ENCODE measurements around the gene PCDHA2.
"Not testable (repeated sequence)": the region's sequence is repeated elsewhere in the genome, so short reads cannot be mapped to it uniquely, and the experiment has no call there.

Gene PCDHA2

DNA sequence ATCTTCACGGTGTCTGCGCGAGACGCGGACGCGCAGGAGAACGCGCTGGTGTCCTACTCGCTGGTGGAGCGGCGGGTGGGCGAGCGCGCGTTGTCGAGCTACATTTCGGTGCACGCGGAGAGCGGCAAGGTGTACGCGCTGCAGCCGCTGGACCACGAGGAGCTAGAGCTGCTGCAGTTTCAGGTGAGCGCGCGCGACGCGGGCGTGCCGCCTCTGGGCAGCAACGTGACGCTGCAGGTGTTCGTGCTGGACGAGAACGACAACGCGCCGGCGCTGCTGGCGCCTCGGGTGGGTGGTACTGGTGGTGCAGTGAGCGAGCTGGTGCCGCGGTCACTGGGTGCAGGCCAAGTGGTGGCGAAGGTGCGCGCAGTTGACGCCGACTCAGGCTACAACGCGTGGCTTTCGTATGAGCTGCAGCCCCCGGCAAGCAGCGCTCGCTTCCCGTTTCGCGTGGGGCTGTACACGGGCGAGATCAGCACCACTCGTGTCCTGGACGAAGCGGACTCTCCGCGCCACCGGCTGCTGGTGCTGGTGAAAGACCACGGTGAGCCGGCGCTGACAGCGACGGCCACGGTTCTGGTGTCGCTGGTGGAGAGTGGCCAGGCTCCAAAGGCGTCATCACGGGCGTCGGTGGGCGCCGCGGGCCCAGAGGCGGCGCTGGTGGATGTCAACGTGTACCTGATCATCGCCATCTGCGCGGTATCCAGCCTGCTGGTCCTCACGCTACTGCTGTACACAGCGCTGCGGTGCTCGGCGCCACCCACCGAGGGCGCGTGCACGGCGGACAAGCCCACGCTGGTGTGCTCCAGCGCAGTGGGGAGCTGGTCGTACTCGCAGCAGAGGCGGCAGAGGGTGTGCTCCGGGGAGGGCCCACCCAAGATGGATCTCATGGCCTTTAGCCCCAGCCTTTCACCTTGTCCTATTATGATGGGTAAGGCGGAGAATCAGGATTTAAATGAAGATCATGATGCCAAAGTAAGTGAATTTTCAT lies 35.2 kb downstream of the PCDHA2 start:
- H3K27ac Mint-ChIP-seq, result not testable (repeated sequence)

DNA sequence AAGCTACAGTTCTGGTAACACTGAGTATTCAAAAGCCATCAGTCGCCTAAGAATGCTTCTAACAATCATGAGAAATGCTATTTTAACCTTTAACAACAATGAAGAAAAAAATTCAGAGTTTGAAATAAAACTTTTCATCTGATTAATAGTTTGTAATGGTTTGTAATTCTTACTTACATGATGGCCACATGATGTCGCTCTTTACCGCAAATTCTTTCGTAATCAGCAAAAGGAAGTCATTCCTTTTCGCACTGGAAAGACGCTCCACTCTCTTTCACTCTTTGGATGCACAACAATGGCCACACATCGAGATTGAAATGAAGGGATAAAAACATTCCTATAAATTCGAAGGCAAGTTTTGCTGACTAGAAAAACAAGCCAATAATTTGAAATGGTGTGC lies 39.3 kb downstream of the PCDHA2 start, which contains the start of gene PCDHA7:
PCDHA7 (plus strand) TSS at position 277 of the 400 bp plus-strand sequence; CDS start at position 392, 115 bp downstream.
- DNase-seq (ENCODE audit: low spot score in 2 of 2) (no peak), ATAC-seq (ENCODE audit: low read depth) (no peak)
- H3K4me1 Mint-ChIP-seq, result no peaks in the 10 kb centered on the region
- H3K36me3 Mint-ChIP-seq, result peaks cover 2% of the 10 kb centered on the region
- peaks cover 8% of the 10 kb centered on the region for H3K27me3 Mint-ChIP-seq
- H3K4me3 Mint-ChIP-seq, result no peak within 1 kb of the TSS
- peaks cover 6% of the 10 kb centered on the region for H3K9me3 Mint-ChIP-seq
- no peak within 1 kb of the TSS for H3K27ac Mint-ChIP-seq

More for the DNA sequence above, 35.2 kb downstream of the PCDHA2 start:
- H3K36me3 Mint-ChIP-seq; H3K4me1 Mint-ChIP-seq; ATAC-seq (ENCODE audit: low read depth); DNase-seq (ENCODE audit: low spot score in 2 of 2); H3K9me3 Mint-ChIP-seq; H3K4me3 Mint-ChIP-seq: not testable (repeated sequence)
- H3K27me3 Mint-ChIP-seq, result peaks cover 10% of the 10 kb centered on the region

DNA sequence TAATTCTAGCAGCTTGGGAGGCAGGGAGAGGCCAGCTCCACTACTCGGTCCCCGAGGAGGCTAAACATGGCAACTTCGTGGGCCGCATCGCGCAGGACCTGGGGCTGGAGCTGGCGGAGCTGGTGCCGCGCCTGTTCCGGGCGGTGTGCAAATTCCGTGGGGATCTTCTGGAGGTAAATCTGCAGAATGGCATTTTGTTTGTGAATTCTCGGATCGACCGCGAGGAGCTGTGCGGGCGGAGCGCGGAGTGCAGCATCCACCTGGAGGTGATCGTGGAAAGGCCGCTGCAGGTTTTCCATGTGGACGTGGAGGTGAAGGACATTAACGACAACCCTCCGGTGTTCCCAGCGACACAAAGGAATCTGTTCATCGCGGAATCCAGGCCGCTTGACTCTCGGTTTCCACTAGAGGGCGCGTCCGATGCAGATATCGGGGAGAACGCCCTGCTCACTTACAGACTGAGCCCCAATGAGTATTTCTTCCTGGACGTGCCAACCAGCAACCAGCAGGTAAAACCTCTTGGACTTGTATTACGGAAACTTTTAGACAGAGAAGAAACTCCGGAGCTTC lies 39.9 kb downstream of the PCDHA2 start:
- ATAC-seq (ENCODE audit: low read depth); DNase-seq (ENCODE audit: low spot score in 2 of 2); H3K36me3 Mint-ChIP-seq; H3K27me3 Mint-ChIP-seq; H3K4me3 Mint-ChIP-seq; H3K4me1 Mint-ChIP-seq; H3K9me3 Mint-ChIP-seq; H3K27ac Mint-ChIP-seq: not testable (repeated sequence)

DNA sequence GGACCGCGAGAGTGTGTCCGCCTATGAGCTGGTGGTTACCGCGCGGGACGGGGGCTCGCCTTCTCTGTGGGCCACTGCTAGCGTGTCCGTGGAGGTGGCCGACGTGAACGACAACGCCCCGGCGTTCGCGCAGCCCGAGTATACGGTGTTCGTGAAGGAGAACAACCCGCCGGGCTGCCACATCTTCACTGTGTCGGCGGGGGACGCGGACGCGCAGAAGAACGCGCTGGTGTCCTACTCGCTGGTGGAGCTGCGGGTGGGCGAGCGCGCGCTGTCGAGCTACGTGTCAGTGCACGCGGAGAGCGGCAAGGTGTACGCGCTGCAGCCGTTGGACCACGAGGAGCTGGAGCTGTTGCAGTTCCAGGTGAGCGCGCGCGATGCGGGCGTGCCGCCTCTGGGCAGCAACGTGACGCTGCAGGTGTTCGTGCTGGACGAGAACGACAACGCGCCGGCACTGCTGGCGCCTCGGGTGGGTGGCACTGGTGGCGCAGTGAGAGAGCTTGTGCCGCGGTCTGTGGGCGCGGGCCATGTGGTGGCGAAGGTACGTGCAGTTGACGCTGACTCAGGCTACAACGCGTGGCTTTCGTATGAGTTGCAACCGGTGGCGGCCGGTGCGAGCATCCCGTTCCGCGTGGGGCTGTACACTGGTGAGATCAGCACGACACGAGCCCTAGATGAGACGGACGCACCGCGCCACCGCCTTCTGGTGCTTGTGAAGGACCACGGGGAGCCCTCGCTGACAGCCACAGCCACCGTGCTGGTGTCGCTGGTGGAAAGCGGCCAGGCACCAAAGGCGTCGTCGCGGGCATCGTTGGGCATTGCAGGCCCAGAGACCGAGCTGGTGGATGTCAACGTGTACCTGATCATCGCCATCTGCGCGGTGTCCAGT lies 41.2 kb downstream of the PCDHA2 start:
- H3K27me3 Mint-ChIP-seq, result peaks cover 8% of the 10 kb centered on the region
- no peak overlapping the region for H3K4me3 Mint-ChIP-seq
- H3K27ac Mint-ChIP-seq, result no peak overlapping the region
- ATAC-seq (ENCODE audit: low read depth), result no peak
- no peak for DNase-seq (ENCODE audit: low spot score in 2 of 2)
- H3K9me3 Mint-ChIP-seq, result peaks cover 9% of the 10 kb centered on the region
- H3K36me3 Mint-ChIP-seq, result peaks cover 2% of the 10 kb centered on the region
- H3K4me1 Mint-ChIP-seq, result no peaks in the 10 kb centered on the region

DNA sequence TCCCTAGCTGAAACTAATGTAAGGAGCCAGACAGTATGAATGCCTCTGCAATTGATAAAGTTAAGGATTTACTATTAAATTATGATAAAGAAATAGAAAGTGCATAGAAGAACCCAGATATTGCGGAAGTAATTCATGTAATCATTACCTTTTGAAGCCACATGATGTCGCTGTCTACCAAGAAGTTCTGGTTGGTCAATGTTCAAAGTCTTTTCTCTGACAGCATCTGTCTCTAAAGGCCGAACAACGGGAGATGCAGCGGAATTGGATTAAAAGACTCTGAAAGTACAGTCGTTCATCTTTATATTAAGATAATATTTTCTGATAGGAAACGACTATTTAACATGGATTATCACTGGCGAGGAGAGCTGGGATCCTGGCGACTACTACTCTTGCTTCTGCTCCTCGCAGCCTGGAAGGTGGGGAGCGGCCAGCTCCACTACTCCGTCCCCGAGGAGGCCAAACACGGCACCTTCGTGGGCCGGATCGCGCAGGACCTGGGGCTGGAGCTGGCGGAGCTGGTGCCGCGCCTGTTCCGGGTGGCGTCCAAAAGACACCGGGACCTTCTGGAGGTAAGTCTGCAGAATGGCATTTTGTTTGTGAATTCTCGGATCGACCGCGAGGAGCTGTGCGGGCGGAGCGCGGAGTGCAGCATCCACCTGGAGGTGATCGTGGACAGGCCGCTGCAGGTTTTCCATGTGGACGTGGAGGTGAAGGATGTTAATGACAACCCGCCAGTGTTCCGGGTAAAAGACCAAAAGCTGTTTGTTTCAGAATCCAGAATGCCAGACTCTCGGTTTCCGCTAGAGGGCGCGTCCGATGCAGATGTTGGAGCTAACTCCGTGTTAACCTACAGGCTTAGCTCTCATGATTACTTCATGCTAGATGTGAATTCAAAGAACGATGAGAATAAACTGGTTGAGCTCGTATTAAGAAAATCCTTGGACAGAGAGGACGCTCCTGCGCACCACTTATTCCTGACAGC lies 46.6 kb downstream of the PCDHA2 start, which contains the start of gene PCDHA8:
PCDHA8 (plus strand) TSS at position 210 of the 985 bp plus-strand sequence; CDS start at position 345, 135 bp downstream.
- no peak for DNase-seq (ENCODE audit: low spot score in 2 of 2)
- H3K9me3 Mint-ChIP-seq, result peaks cover 5% of the 10 kb centered on the region

DNA sequence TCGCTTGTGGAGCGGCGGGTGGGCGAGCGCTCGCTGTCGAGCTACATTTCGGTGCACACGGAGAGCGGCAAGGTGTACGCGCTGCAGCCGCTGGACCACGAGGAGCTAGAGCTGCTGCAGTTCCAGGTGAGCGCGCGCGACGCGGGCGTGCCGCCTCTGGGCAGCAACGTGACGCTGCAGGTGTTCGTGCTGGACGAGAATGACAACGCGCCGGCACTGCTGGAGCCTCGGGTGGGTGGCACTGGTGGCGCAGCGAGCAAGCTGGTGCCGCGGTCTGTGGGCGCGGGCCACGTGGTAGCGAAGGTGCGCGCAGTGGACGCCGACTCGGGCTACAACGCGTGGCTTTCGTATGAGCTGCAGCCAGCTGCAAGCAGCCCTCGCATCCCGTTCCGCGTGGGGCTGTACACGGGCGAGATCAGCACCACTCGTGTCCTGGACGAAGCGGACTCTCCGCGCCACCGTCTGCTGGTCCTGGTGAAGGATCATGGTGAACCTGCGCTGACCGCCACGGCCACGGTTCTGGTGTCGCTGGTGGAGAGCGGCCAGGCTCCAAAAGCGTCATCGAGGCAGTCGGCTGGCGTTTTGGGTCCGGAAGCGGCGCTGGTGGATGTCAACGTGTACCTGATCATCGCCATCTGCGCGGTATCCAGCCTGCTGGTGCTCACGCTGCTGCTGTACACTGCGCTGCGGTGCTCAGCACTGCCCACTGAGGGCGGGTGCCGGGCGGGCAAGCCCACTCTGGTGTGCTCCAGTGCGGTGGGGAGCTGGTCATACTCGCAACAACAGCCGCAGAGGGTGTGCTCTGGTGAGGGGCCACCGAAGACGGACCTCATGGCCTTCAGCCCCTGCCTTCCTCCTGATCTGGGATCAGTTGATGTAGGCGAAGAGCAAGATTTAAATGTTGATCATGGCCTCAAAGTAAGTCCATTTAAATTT lies 48.4 kb downstream of the PCDHA2 start:
- Mint-ChIP-seq H3K27ac (no peak overlapping the region), H3K9me3 (peaks cover 7% of the 10 kb centered on the region), H3K4me1 (no peaks in the 10 kb centered on the region), H3K27me3 (peaks cover 2% of the 10 kb centered on the region), H3K36me3 (no peaks in the 10 kb centered on the region), H3K4me3 (no peak overlapping the region)
- DNase-seq (ENCODE audit: low spot score in 2 of 2) (no peak), ATAC-seq (ENCODE audit: low read depth) (no peak)

More for the DNA sequence above, 46.6 kb downstream of the PCDHA2 start, which contains the start of gene PCDHA8:
- ATAC-seq (ENCODE audit: low read depth), result no peak
- Mint-ChIP-seq H3K4me3 (no peak within 1 kb of the TSS), H3K36me3 (peaks cover 2% of the 10 kb centered on the region), H3K27ac (no peak within 1 kb of the TSS), H3K4me1 (no peaks in the 10 kb centered on the region), H3K27me3 (peaks cover 2% of the 10 kb centered on the region)

Measured in memory B cell (primary cell).